Endothelial cell of umbilical vein (primary cell): ENCODE measurements around the gene SRL. TPM values are rescaled to one million over a fixed set of nuclear protein-coding genes. Genes with fewer than 3 reads are reported as not detected.

Experiments
- Bru-seq: library from RNA; stranded (reverse); fragments of 400-500 nt; gene quantifications from one replicate; lab custom pipeline; 2021; lab: Mats Ljungman, UMichigan
- BruChase-seq, 2 experiments: library from RNA; stranded (reverse); fragments of 400-500 nt; gene quantifications; one replicate each; lab custom pipeline; 2021; lab: Mats Ljungman, UMichigan
- BruUV-seq: library from RNA; stranded (reverse); fragments of 400-500 nt; replicated peaks from 2 replicates; lab custom pipeline; 2021; lab: Mats Ljungman, UMichigan
- CTCF ChIA-PET: fragments of 300-600, 350-600 bp; sonication (Branson Sonifier 250); formaldehyde crosslinking; loops from one replicate; lab custom pipeline; 2021; ENCODE audit warnings: antibody characterized with exemption, inconsistent platforms; lab: Charles Lee
- POLR2A ChIA-PET: fragments of 300-600, 350-600 bp; sonication (Branson Sonifier 250); formaldehyde crosslinking; loops from one replicate; lab custom pipeline; 2021; ENCODE audit warnings: antibody characterized with exemption, inconsistent platforms; lab: Charles Lee
- DNase-seq: peaks from one replicate; pipeline ENCODE4 v3.0.0-alpha.2; 2011; ENCODE audit warnings: low read depth, low spot score
- FAIRE-seq: peaks from 2 replicates; lab custom pipeline; 2011; peaks lifted over from hg19 to GRCh38; lab: Jason Lieb, UNC
- H2AFZ ChIP-seq: 2 replicates; pipeline ENCODE4 v1.6.0; 2012; ENCODE audit warnings: low read depth, low read length, control low read depth, inconsistent platforms
- H3K27ac ChIP-seq: 2 replicates; pipeline ENCODE4 v1.5.1; 2011; ENCODE audit warnings: low read depth, mild to moderate bottlenecking, control low read depth, low read length, moderate library complexity; ENCODE audit not compliant: insufficient read depth
- H3K27me3 ChIP-seq, 2 experiments: 2 replicates each; pipeline versions ENCODE4 v1.6.0 to v1.6.1; 2011; ENCODE audit warnings: low read length in 2 of 2, mixed read lengths in 1 of 2; ENCODE audit not compliant: control insufficient read depth in 2 of 2, insufficient read depth in 2 of 2
- H3K36me3 ChIP-seq, 2 experiments: 2 replicates in 1 of 2; 3 replicates in 1 of 2; pipeline ENCODE4 v1.5.1; 2011; ENCODE audit warnings: low read length in 2 of 2, mild to moderate bottlenecking in 1 of 2, moderate library complexity in 1 of 2; ENCODE audit not compliant: control insufficient read depth in 2 of 2, insufficient read depth in 2 of 2; ENCODE audit errors: extremely low read depth in 1 of 2
- H3K4me1 ChIP-seq: 3 replicates; pipeline ENCODE4 v1.5.1; 2011; ENCODE audit warnings: mild to moderate bottlenecking, low read length; ENCODE audit not compliant: control insufficient read depth, insufficient read depth; ENCODE audit errors: extremely low read depth
- H3K4me2 ChIP-seq: 2 replicates; pipeline ENCODE4 v1.6.1; 2011; ENCODE audit warnings: low read length, control low read depth, mixed read lengths; ENCODE audit not compliant: insufficient read depth
- H3K4me3 ChIP-seq, 3 experiments: fragments of 200-600 bp in 1 of 3; sonication (generic), shearing (Covaris generic) in 1 of 3; replicated peaks in 1 of 3; 2 replicates each; pipeline ENCODE4 v1.5.1; 2011 to 2016; ENCODE audit warnings: control low read depth in 3 of 3, low read length in 3 of 3, mild to moderate bottlenecking in 2 of 3, inconsistent platforms in 1 of 3, low read depth in 1 of 3, moderate library complexity in 1 of 3; ENCODE audit not compliant: insufficient read depth in 1 of 3
- H3K79me2 ChIP-seq: 2 replicates; pipeline ENCODE4 v1.6.0; 2012; ENCODE audit warnings: low read length, inconsistent platforms; ENCODE audit not compliant: control insufficient read depth, insufficient read depth
- H3K9ac ChIP-seq: replicated peaks from 2 replicates; pipeline ENCODE3; 2011; ENCODE audit warnings: low read length, control low read depth; ENCODE audit not compliant: insufficient read depth; ENCODE audit errors: extremely low read depth
- H3K9me1 ChIP-seq: replicated peaks from 3 replicates; pipeline ENCODE4 v1.6.0; 2011; ENCODE audit warnings: mild to moderate bottlenecking, low read length; ENCODE audit not compliant: control insufficient read depth, insufficient read depth; ENCODE audit errors: extremely low read depth
- H3K9me3 ChIP-seq: replicated peaks from 2 replicates; pipeline ENCODE4 v1.5.1; 2012; ENCODE audit warnings: low read length, inconsistent platforms; ENCODE audit not compliant: control insufficient read depth, insufficient read depth
- H4K20me1 ChIP-seq: replicated peaks from 2 replicates; pipeline ENCODE3; 2011; ENCODE audit warnings: mild to moderate bottlenecking, low read length; ENCODE audit not compliant: control insufficient read depth, insufficient read depth; ENCODE audit errors: extremely low read depth
- EZH2 ChIP-seq: IDR thresholded peaks from 2 replicates; pipeline ENCODE4 v1.6.1; 2012; ENCODE audit warnings: borderline replicate concordance, low read depth, mild to moderate bottlenecking, moderate library complexity, low read length, inconsistent platforms; ENCODE audit not compliant: severe bottlenecking
- FOS ChIP-seq: IDR thresholded peaks from 2 replicates; pipeline ENCODE4 v1.6.1; 2011; ENCODE audit warnings: mild to moderate bottlenecking, low read length, moderate library complexity, borderline replicate concordance; ENCODE audit not compliant: insufficient read depth
- GATA2 ChIP-seq: IDR thresholded peaks from 2 replicates; pipeline ENCODE4 v1.7.0; 2011; ENCODE audit warnings: low read depth, mild to moderate bottlenecking, moderate library complexity, mixed read lengths, low read length; ENCODE audit not compliant: insufficient read length, insufficient read depth
- JUN ChIP-seq: IDR thresholded peaks from 2 replicates; pipeline ENCODE4 v1.6.1; 2011; ENCODE audit warnings: borderline replicate concordance, low read depth; ENCODE audit not compliant: insufficient read length, insufficient read depth
- MAX ChIP-seq: IDR thresholded peaks from 2 replicates; pipeline ENCODE4 v1.6.1; 2011; ENCODE audit not compliant: insufficient read depth, insufficient read length
- MYC ChIP-seq: IDR thresholded peaks from one replicate; pipeline ENCODE4 v1.6.1; 2011; ENCODE audit warnings: mild to moderate bottlenecking, low read depth, low read length
- POLR2A ChIP-seq: IDR thresholded peaks from 2 replicates; pipeline ENCODE4 v1.6.1; 2012; ENCODE audit warnings: low read depth, mild to moderate bottlenecking, control low read depth, low read length
- POLR2AphosphoS5 ChIP-seq: IDR thresholded peaks from 2 replicates; pipeline ENCODE4 v1.6.1; 2012; ENCODE audit warnings: low read depth, mild to moderate bottlenecking, control low read depth, low read length, moderate library complexity; ENCODE audit not compliant: insufficient read depth
- dilution Hi-C: fragments of 300-500 bp; cut with MboI; formaldehyde crosslinking; loops from one replicate; pipeline ENCODE4 v1.15.0; 2019; ENCODE audit warnings: low sequenced_read_pairs; ENCODE audit not compliant: extremely low pct_ligation_motif_present
- intact Hi-C: fragments of 100-400 bp; cut with micrococcal nuclease; formaldehyde crosslinking; loops from one replicate; pipeline ENCODE4 v1.10.0; 2022
- long read RNA-seq: library from polyadenylated mRNA; stranded (forward); transcript quantifications from one replicate; pipeline ENCODE4 v2.0.0, GENCODE V29; 2021
- polyA minus RNA-seq, 3 experiments: library from RNA; depleted of rRNA, polyadenylated mRNA; stranded (reverse); fragments of >200 nt; gene quantifications; 1 replicate in 1 of 3; 2 replicates in 2 of 3; pipeline ENCODE4 v1.2.3, GENCODE V29; 2011
- polyA plus RNA-seq, 4 experiments: library from polyadenylated mRNA; depleted of rRNA in 3 of 4; stranded (reverse) in 3 of 4; unstranded in 1 of 4; fragments of >200 nt; gene quantifications; 2 replicates each; pipeline versions ENCODE4 v1.2.1 to v1.2.3, GENCODE V29; 2011 to 2012; ENCODE audit warnings: missing spikeins in 1 of 4
- total RNA-seq: library from RNA; stranded (reverse); gene quantifications from 2 replicates; pipeline ENCODE4 v1.2.3, GENCODE V29; 2021
- TF ChIP-seq, protein P1 (sequence below), 2 donors: IDR thresholded peaks; 1 replicate in 1 of 2; 2 replicates in 1 of 2; pipeline ENCODE4 v1.5.1; 2011; ENCODE audit warnings: low read length in 2 of 2, mild to moderate bottlenecking in 2 of 2, moderate library complexity in 2 of 2, control low read depth in 1 of 2, inconsistent platforms in 1 of 2, low read depth in 1 of 2; ENCODE audit not compliant: insufficient read depth in 1 of 2; ENCODE audit errors: extremely low read depth in 1 of 2

The SRL gene
- total RNA-seq (0.14 and 0.29 TPM in 2 replicates), polyA plus RNA-seq (0.21 and 0.27 TPM in 2 replicates), polyA minus RNA-seq (0.10 and 0.49 TPM in 2 replicates), Bru-seq, nascent RNA (percentile 9 among the genes with signal in this experiment), BruChase-seq, experiment 1, labeled RNA remaining after a 6-hour chase (percentile 12 among the genes with signal in this experiment), BruChase-seq, experiment 2, labeled RNA remaining after a 2-hour chase (percentile 13 among the genes with signal in this experiment)
- polyA plus RNA-seq (2011; cell fraction: cytosol; rRNA removed): 0.20 and 0.22 TPM in 2 replicates
- 0.14 and 0.17 TPM in 2 replicates for polyA plus RNA-seq (2011; cell fraction: nucleus; rRNA removed)
- 0.12 and 0.15 TPM in 2 replicates for polyA plus RNA-seq (2012)
- polyA minus RNA-seq (2011; cell fraction: cytosol; rRNA and poly(A)+ RNA removed): not detected
- 0.10 and 0.19 TPM in 2 replicates for polyA minus RNA-seq (2011; cell fraction: nucleus; rRNA and poly(A)+ RNA removed)
- long read RNA-seq: 0 reads

GRCh38 chr16:4241928-4242283 is at the start of gene SRL:
TSS of gene SRL (minus strand) at chr16:4242080. CDS start at chr16:4242067, 13 bp downstream.
- Histone ChIP-seq H4K20me1 (no peaks in the 10 kb centered on the region), H3K9me1 (no peaks in the 10 kb centered on the region), H3K4me3 (no peak within 1 kb of the TSS), H3K4me2 (no peak within 1 kb of the TSS), H3K79me2 (no peaks in the 10 kb centered on the region), H3K9me3 (no peaks in the 10 kb centered on the region), H3K27me3 (no peaks in the 10 kb centered on the region), H3K4me1 (peaks cover 7% of the 10 kb centered on the region), H3K36me3 (no peaks in the 10 kb centered on the region), H2AFZ (no peak within 1 kb of the TSS), H3K27ac (no peak within 1 kb of the TSS), H3K9ac (no peak within 1 kb of the TSS)
- dilution Hi-C loops: no loop called here
- TF ChIP-seq GATA2: no peak
- no peak for TF ChIP-seq POLR2A
- no peak for TF ChIP-seq FOS
- no peak for TF ChIP-seq POLR2AphosphoS5
- no peak for TF ChIP-seq EZH2
- TF ChIP-seq JUN: no peak
- TF ChIP-seq MAX: no peak
- TF ChIP-seq, protein P1, sequence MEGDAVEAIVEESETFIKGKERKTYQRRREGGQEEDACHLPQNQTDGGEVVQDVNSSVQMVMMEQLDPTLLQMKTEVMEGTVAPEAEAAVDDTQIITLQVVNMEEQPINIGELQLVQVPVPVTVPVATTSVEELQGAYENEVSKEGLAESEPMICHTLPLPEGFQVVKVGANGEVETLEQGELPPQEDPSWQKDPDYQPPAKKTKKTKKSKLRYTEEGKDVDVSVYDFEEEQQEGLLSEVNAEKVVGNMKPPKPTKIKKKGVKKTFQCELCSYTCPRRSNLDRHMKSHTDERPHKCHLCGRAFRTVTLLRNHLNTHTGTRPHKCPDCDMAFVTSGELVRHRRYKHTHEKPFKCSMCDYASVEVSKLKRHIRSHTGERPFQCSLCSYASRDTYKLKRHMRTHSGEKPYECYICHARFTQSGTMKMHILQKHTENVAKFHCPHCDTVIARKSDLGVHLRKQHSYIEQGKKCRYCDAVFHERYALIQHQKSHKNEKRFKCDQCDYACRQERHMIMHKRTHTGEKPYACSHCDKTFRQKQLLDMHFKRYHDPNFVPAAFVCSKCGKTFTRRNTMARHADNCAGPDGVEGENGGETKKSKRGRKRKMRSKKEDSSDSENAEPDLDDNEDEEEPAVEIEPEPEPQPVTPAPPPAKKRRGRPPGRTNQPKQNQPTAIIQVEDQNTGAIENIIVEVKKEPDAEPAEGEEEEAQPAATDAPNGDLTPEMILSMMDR (IDR thresholded peaks at IDR 0.05; ENCODE audit: extremely low read depth in 1 of 2, insufficient read depth in 1 of 2, low read depth in 1 of 2, low read length in 2 of 2): no peak
- TF ChIP-seq MYC: no peak
- DNase-seq: no peak
- intact Hi-C loops: no loop called here
- FAIRE-seq: no peak
- POLR2A ChIA-PET: no interaction called here
- BruUV-seq: no TSS peak
- CTCF ChIA-PET: no interaction called here
